Natural killer cell treated with Interleukin-12 subunit alpha and Interleukin-12 subunit beta and Interleukin-15 and Interleukin-18, amount 100 ng/mL, for 72 hours (primary cell): Measurements from ENCODE around the gene CYP2J2. TPM values are rescaled to one million over a fixed set of nuclear protein-coding genes. Genes with fewer than 3 reads are reported as not detected.
"Not testable (repeated sequence)": the region's sequence is repeated elsewhere in the genome, so short reads cannot be mapped to it uniquely, and the experiment has no call there.

Source experiments
- ATAC-seq, 2 donors: fragments of 150-1000 bp; cut with Tn5 transposase in 1 of 2; sonication (Bioruptor Pico), chemical (Tn5 transposase) in 1 of 2; 2 replicates each; pipeline ENCODE4 v1.10.0; 2021
- DNase-seq: peaks from one replicate; pipeline ENCODE4 v3.0.0; 2022; ENCODE audit warnings: low spot score
- H3K27ac Mint-ChIP-seq, 2 donors: 1 replicate in 1 of 2; 2 replicates in 1 of 2; pipeline ENCODE4 v1.8.0; 2022; ENCODE audit warnings: mixed read lengths in 2 of 2, mild to moderate bottlenecking in 1 of 2, moderate library complexity in 1 of 2
- H3K27me3 Mint-ChIP-seq, 2 donors: 1 replicate in 1 of 2; 2 replicates in 1 of 2; pipeline ENCODE4 v1.8.0; 2022; ENCODE audit warnings: mixed read lengths in 2 of 2
- H3K36me3 Mint-ChIP-seq: one replicate; pipeline ENCODE4 v1.8.0; 2022; ENCODE audit warnings: mixed read lengths
- H3K4me1 Mint-ChIP-seq, 2 donors: 1 replicate in 1 of 2; 2 replicates in 1 of 2; pipeline ENCODE4 v1.8.0; 2022; ENCODE audit warnings: low read depth in 2 of 2, mixed read lengths in 2 of 2, mild to moderate bottlenecking in 1 of 2
- H3K4me3 Mint-ChIP-seq: one replicate; pipeline ENCODE4 v1.8.0; 2022; ENCODE audit warnings: mixed read lengths
- H3K9me3 Mint-ChIP-seq: 2 replicates; pipeline ENCODE4 v1.8.0; 2022; ENCODE audit warnings: mixed read lengths
- total RNA-seq, 2 donors: library from RNA; stranded (reverse); gene quantifications; one replicate each; pipeline ENCODE4 v1.2.3, GENCODE V29; 2022

Gene CYP2J2
- total RNA-seq, 2 donors from 2014 or later = not detected

- H3K27ac Mint-ChIP-seq = no peak overlapping the region
- DNase-seq (no peak), ATAC-seq (no peak)
- peaks cover 6% of the 10 kb centered on the region for H3K9me3 Mint-ChIP-seq
- H3K36me3 Mint-ChIP-seq = no peaks in the 10 kb centered on the region
- peaks cover 29 to 36% of the 10 kb centered on the region in 2 donors for H3K27me3 Mint-ChIP-seq
- H3K4me3 Mint-ChIP-seq = no peak overlapping the region
- H3K4me1 Mint-ChIP-seq = no peaks in the 10 kb centered on the region
These were observed 12.8 kb upstream of the CYP2J2 start for GRCh38 chr1:59939393-59939792.

DNA sequence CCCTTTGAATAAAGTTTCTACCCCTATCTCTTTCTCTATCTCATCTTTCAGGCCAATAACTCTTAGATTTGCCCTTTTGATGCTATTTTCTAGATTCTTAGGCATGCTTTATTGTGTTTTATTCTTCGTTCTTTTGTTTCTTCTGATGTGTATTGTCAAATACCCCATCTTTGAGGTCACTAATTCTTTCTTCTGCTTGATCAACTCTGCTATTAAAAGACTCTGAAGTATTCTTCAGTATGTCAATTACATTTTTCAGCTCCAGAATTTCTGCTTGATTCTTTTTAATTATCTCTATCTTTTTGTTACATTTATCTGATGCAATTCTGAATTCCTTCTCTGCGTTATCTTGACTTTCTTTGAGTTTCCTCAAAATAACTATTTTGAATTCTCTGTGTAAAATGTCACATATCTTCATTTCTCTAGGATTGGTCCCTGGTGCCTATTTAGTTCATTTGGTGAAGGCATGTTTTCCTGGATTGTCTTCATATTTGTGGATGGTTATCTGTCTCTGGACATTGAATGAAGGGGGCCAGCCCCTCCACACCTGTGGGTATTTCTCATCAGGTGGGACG lies 11.2 kb upstream of the CYP2J2 start:
- no peak overlapping the region for H3K27ac Mint-ChIP-seq
- peaks cover 33 to 41% of the 10 kb centered on the region in 2 donors for H3K27me3 Mint-ChIP-seq
- no peak for DNase-seq
- no peaks in the 10 kb centered on the region for H3K4me1 Mint-ChIP-seq
- H3K9me3 Mint-ChIP-seq = peaks cover 6% of the 10 kb centered on the region
- no peak overlapping the region for H3K4me3 Mint-ChIP-seq
- ATAC-seq = no peak
- H3K36me3 Mint-ChIP-seq = no peaks in the 10 kb centered on the region

DNA sequence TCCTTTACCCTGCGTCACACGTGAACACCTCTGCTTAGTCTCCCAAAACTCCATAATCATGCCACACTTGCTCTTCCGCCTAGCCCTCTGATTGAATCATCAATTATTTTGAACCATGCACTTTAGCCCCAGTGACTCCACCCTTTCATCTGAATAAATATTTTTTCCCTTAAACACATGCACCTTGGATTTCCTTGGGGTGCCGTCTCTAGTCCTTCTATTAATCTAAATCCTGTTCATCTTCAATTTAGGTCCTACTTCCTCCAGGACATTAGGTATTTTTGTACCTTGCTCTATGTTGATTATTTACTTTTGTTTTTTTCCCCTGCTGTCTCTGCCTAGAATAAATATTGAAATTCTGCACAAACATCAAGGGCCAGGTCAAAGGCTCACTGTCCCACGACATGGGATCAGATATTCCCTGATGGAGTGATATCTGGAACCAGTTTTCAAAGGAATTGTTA lies 9.8 kb upstream of the CYP2J2 start:
- H3K4me3 Mint-ChIP-seq = no peak overlapping the region
- ATAC-seq = no peak
- no peaks in the 10 kb centered on the region for H3K36me3 Mint-ChIP-seq
- no peaks in the 10 kb centered on the region for H3K4me1 Mint-ChIP-seq
- H3K27me3 Mint-ChIP-seq = peaks cover 28 to 31% of the 10 kb centered on the region in 2 donors
- H3K27ac Mint-ChIP-seq = no peak overlapping the region
- no peak for DNase-seq
- H3K9me3 Mint-ChIP-seq = peaks cover 6% of the 10 kb centered on the region

DNA sequence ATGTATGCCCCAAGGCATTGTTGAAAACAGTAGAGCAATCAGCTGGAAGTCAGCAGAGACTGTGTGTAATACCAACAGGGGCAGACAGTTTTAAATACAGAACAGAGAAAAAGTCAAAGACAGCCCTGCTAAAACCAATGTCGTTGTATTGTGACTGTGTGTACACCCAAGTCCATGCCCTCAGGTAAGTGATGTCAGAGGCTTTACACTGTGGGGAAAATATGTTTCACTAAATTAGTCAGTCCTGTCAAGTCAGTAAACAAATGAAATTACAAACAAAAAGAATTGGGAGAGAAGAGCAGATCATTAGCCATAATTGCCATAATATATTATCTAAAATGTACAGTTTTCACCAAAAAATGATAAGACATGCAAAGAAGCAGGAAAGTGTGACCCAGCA lies 2.4 kb upstream of the CYP2J2 start:
- no peak overlapping the region for H3K27ac Mint-ChIP-seq
- DNase-seq = no peak
- peaks cover 5 to 7% of the 10 kb centered on the region in 2 donors for H3K4me1 Mint-ChIP-seq
- H3K4me3 Mint-ChIP-seq = no peak overlapping the region
- no peak for ATAC-seq
- no peaks in the 10 kb centered on the region for H3K9me3 Mint-ChIP-seq
- peaks cover 7% of the 10 kb centered on the region for H3K36me3 Mint-ChIP-seq
- H3K27me3 Mint-ChIP-seq = peaks cover 36 to 39% of the 10 kb centered on the region in 2 donors

GRCh38 chr1:59927213-59927612 lies 640 bp upstream of the CYP2J2 start:
- Mint-ChIP-seq H3K27ac (no peak overlapping the region), H3K27me3 (peaks cover 31 to 33% of the 10 kb centered on the region in 2 donors), H3K4me1 (peaks cover 5 to 7% of the 10 kb centered on the region in 2 donors)

GRCh38 chr1:59924653-59925052 lies 1.9 kb downstream of the CYP2J2 start:
- H3K27me3 Mint-ChIP-seq = peaks cover 33 to 45% of the 10 kb centered on the region in 2 donors
- peaks cover 13% of the 10 kb centered on the region for H3K36me3 Mint-ChIP-seq
- no peak overlapping the region for H3K4me3 Mint-ChIP-seq
- H3K9me3 Mint-ChIP-seq = no peaks in the 10 kb centered on the region
- DNase-seq (no peak), ATAC-seq (no peak)
- H3K4me1 Mint-ChIP-seq = peaks cover 5 to 7% of the 10 kb centered on the region in 2 donors
- H3K27ac Mint-ChIP-seq = no peak overlapping the region

More at GRCh38 chr1:59927213-59927612, 640 bp upstream of the CYP2J2 start:
- ATAC-seq (no peak), DNase-seq (no peak)
- peak overlapping the region; percentile 87 for H3K4me3 Mint-ChIP-seq
- H3K36me3 Mint-ChIP-seq = peaks cover 13% of the 10 kb centered on the region
- no peaks in the 10 kb centered on the region for H3K9me3 Mint-ChIP-seq

DNA sequence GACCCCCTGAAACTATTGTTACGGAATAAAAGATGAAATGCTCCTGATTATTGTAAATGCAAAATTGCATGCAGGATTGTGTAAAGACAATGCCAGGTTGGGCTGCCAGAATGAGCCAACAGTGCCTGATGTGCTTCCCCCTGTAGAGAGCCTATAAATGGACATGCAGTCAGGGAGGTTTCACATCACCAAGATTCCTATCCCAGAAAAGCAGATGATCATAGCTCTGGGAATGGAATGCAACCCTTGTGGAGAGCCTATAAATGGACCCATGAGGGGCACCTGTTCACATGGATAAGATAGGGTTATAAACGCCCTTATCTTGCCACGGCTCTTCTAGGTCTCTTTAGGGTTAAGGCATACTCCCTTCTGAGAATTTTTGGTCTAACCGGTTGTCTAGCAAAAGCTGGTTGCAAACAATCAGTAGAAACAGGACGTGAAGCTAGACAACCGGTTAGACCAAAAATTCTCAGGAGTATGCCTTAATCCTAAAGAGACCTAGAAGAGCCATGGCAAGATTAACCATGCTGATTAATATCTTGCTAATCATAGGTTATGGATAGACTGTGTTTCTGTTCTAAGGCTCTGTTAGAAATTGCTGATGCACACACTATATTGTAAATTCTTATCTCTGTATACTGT lies 5.2 kb downstream of the CYP2J2 start:
- Mint-ChIP-seq H3K36me3 (peaks cover 13% of the 10 kb centered on the region), H3K27me3 (peaks cover 22 to 45% of the 10 kb centered on the region in 2 donors)
- H3K4me3 Mint-ChIP-seq, H3K9me3 Mint-ChIP-seq, H3K27ac Mint-ChIP-seq, H3K4me1 Mint-ChIP-seq, DNase-seq, ATAC-seq: not testable (repeated sequence)

DNA sequence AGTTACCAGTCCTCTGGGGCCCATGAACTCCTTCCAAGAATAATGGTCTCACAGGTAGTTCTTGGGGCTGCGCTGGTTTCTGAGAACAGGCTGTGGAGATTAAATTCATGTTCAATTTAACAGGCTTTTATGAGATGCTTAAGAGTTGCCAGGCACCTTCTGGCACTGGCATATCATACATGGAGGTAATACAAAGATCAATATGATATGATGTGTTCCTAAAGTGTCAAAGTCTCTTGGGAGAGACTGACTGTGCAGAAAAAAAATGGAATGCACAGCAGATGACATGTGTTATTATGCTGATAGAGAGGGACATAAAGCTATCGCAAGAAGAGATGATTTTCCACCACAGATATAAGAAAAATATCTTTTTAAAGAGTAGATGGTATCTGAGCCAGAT lies 6.8 kb downstream of the CYP2J2 start:
- Mint-ChIP-seq H3K27ac (no peak overlapping the region), H3K36me3 (peaks cover 8% of the 10 kb centered on the region), H3K4me3 (no peak overlapping the region), H3K9me3 (no peaks in the 10 kb centered on the region), H3K27me3 (peaks cover 22 to 37% of the 10 kb centered on the region in 2 donors), H3K4me1 (no peaks in the 10 kb centered on the region)
- ATAC-seq = no peak
- DNase-seq = no peak

DNA sequence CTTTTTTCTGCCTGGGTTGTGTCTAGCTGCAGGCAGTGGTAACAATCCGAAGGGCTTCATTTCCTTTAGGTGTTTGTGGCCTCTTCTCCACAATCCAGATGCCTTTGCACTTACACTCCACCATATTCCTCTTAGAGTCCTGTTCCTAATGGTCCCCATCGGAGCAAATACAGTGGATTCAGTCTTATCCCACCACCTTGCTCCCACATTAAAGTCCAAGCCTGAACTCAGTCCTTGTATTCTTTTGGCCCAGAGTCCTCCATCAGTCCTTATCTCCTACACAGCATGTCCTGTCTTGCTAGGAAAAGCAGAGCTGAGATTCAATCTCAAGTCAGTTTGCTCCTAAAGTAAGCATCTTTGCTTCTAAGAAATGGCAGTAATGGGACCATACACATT lies 8.8 kb downstream of the CYP2J2 start:
- Mint-ChIP-seq H3K9me3 (no peaks in the 10 kb centered on the region), H3K36me3 (no peaks in the 10 kb centered on the region), H3K27me3 (peaks cover 23 to 38% of the 10 kb centered on the region in 2 donors), H3K27ac (no peak overlapping the region), H3K4me3 (no peak overlapping the region), H3K4me1 (no peaks in the 10 kb centered on the region)
- ATAC-seq = no peak
- no peak for DNase-seq

- Mint-ChIP-seq H3K27me3 (peaks cover 23 to 38% of the 10 kb centered on the region in 2 donors), H3K36me3 (no peaks in the 10 kb centered on the region), H3K4me3 (no peak overlapping the region), H3K4me1 (no peaks in the 10 kb centered on the region), H3K9me3 (no peaks in the 10 kb centered on the region), H3K27ac (no peak overlapping the region)
- DNase-seq (no peak), ATAC-seq (no peak)
These were observed 9.4 kb downstream of the CYP2J2 start for GRCh38 chr1:59917026-59917784.

- H3K9me3 Mint-ChIP-seq = no peaks in the 10 kb centered on the region
- H3K4me3 Mint-ChIP-seq = no peak overlapping the region
- peaks cover 18 to 31% of the 10 kb centered on the region in 2 donors for H3K27me3 Mint-ChIP-seq
- no peaks in the 10 kb centered on the region for H3K36me3 Mint-ChIP-seq
- H3K27ac Mint-ChIP-seq = no peak overlapping the region
- DNase-seq = no peak
- no peak for ATAC-seq
- H3K4me1 Mint-ChIP-seq = no peaks in the 10 kb centered on the region
These were observed 11.1 kb downstream of the CYP2J2 start for GRCh38 chr1:59915516-59915915.

DNA sequence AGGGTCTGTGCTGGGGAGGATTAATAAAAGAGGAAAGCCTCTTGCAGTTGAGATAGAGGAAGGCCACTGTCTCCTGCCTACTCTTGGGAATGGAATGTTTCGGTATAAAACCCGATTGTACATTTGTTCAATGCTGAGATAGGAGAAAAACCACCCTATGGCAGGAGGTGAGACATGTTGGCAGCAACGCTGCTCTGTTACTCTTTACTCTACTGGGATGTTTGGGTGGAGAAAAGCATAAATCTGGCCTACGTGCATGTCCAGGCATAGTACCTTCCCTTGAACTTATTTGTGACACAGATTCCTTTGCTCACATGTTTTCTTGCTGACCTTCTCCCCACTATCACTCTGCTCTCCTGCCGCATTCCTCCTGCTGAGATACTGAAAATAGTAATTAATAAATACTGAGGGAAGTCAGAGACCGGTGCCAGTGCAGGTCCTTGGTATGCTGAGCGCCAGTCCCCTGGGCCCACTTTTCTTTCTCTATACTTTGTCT lies 11.7 kb downstream of the CYP2J2 start:
- DNase-seq, H3K27ac Mint-ChIP-seq, H3K36me3 Mint-ChIP-seq, H3K4me1 Mint-ChIP-seq, ATAC-seq, H3K9me3 Mint-ChIP-seq, H3K4me3 Mint-ChIP-seq: not testable (repeated sequence)
- peaks cover 15 to 24% of the 10 kb centered on the region in 2 donors for H3K27me3 Mint-ChIP-seq

GRCh38 chr1:59908682-59909081 lies 17.9 kb downstream of the CYP2J2 start:
- Mint-ChIP-seq H3K27ac (no peak overlapping the region), H3K4me1 (no peaks in the 10 kb centered on the region), H3K27me3 (peaks cover 6 to 7% of the 10 kb centered on the region in 2 donors), H3K9me3 (no peaks in the 10 kb centered on the region), H3K4me3 (no peak overlapping the region), H3K36me3 (no peaks in the 10 kb centered on the region)
- ATAC-seq (no peak), DNase-seq (no peak)

DNA sequence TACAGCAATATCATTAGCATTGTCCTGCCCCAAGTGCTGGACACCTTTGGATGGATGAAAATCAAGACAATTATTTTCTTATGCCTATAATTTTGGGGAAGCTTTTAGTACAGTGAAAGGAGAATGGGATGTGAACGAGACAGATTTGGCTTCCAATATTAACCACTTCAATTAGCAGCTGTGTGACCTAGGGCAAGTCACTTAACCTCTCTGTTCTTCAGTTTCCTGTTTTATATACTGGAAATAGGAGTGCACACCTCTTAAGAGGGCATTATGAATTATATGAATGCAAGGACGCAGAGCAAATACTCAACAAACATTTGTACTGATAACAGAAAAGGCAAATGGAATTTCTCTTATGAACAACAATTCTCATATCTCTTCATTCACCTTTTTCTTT lies 18.5 kb downstream of the CYP2J2 start:
- H3K9me3 Mint-ChIP-seq = no peaks in the 10 kb centered on the region
- no peak overlapping the region for H3K27ac Mint-ChIP-seq
- DNase-seq (no peak), ATAC-seq (no peak)
- H3K27me3 Mint-ChIP-seq = peaks cover 2 to 5% of the 10 kb centered on the region in 2 donors
- H3K36me3 Mint-ChIP-seq = no peaks in the 10 kb centered on the region
- no peak overlapping the region for H3K4me3 Mint-ChIP-seq
- no peaks in the 10 kb centered on the region for H3K4me1 Mint-ChIP-seq
